SH-SY5Y (cell line): ENCODE measurements around the gene RASAL2.

Source experiments
- GATA2 ChIP-seq: IDR thresholded peaks from 2 replicates; pipeline ENCODE4 v1.6.1; 2011; ENCODE audit warnings: mild to moderate bottlenecking, low read depth, low read length
- GATA3 ChIP-seq: IDR thresholded peaks from 2 replicates; pipeline ENCODE4 v1.6.1; 2011; ENCODE audit warnings: low read depth, mild to moderate bottlenecking, low read length, moderate library complexity

DNA sequence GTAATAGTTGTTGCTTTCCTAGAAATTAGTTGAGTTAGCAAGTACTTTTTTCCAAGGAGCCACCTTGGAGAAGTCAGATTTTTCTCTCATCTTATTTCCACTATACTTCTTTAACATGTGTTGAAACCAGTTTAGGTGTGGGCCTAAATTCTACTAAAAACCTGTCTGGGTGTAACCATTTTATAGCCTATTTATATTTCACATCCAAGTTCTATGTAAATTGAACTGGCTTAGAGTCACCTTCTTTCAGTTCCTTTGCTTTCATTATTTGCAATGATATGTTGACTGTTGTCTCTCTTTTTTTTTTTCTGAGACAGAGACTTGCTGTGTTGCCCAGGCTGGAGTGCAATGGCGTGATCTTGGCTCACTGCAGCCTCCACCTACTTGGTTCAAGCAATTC, 207.2 kb downstream of the RASAL2 start:
- TF ChIP-seq GATA3 (no peak), GATA2 (no peak)
